Raji (cell line): ENCODE data around the gene RPL29.

Experiments
- POLR2A ChIP-seq: IDR thresholded peaks from 2 replicates; pipeline ENCODE4 v1.6.1; 2011; ENCODE audit warnings: low read depth, low read length, control low read depth; ENCODE audit not compliant: insufficient read depth

Gene RPL29

GRCh38 chr3:51978143-51978502, 17.6 kb downstream of the RPL29 start:
- TF ChIP-seq POLR2A, result no peak

DNA sequence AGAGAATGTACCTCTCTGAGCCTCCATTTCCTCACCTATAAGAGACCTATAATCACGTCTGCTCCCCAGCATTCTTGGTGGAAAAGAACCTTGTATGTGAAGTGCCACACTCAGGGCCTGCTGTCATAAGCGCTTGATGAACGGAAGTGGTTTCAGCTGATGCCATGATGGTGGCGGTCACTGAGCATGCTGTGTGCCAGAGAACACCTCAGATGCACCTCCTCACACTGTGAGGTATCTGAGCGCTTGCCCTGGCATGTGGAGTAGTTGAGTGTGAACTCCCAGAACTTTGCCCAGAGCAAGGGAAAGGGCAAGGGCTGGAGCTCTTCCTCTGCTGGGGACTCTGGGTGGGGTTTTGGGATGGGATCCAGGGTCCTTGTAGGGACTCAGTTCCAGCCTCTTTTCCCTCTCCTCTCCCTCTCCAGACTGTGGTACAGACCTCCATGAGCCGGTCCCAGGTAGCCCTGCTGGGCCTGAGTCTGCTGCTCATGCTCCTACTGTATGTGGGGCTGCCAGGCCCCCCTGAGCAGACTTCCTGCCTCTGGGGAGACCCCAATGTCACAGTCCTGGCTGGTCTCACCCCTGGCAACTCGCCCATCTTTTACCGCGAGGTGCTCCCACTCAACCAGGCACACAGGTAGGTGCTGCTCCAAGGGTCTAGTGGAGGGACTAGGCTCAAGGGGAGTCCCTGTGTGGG, 18.1 kb downstream of the RPL29 start:
- TF ChIP-seq POLR2A, result no peak

DNA sequence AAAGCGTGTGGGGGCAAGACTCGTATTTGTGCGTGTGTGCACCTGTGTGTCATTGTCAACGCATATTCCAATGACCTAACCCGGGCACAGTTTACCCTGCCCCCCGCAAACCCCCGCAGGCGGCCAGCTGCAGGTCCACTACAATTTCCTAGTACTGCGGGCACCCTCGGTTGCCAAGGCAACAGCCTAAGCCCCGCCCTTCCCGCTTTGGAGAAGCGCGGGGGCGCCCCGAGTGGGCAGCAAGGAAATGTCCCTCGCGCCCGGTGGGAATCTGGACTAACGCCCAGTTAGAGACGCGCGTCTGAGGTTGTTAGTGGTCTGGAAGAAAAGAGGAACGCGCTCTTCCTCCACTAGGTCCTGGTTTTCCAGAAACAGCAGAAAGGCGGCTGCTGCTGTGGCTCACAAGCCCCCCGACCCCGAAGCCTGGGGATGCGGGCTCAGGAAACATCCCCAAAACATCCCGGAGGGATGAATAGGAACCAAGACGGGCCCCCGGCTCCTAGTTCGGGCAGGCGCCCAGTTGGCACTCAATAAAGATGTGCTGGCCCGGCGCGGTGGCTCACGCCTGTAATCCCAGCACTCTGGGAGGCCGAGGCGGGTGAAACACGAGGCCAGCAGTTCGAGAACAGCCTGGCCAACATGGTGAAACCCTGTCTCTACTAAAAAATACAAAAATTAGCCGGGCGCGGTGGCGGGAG, 19.7 kb downstream of the RPL29 start:
- TF ChIP-seq POLR2A, result no peak

GRCh38 chr3:51974963-51975851, 20.5 kb downstream of the RPL29 start, which contains the start of gene ABHD14A:
Gene ABHD14A, plus strand, starts transcription at chr3:51975064. Its CDS starts 72 bp downstream, at chr3:51975136.
- peak; percentile 69 for TF ChIP-seq POLR2A

GRCh38 chr3:51974277-51974962, 21.3 kb downstream of the RPL29 start:
- no peak for TF ChIP-seq POLR2A

DNA sequence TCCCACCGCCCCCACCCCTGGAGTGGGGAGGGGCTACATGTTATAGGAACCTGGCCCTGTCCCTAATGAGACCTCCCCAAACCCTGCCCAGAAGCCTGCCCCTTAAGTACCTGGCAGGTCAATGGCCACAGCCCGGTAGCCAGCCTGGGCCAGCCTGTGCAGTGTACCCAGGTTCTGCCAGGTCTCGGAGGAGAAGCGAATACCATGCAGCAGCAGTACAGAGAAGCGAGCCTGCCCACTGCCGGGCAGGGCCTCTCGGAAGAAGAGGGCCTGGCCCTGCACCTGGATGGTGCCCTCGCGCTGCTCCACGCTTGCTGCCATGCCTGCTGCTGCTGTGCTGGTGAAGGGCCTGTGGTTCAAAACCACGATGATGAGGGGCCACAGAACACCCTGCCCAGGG, 24.3 kb downstream of the RPL29 start:
- TF ChIP-seq POLR2A, result no peak

GRCh38 chr3:51970606-51971300, 24.9 kb downstream of the RPL29 start:
- no peak for TF ChIP-seq POLR2A

DNA sequence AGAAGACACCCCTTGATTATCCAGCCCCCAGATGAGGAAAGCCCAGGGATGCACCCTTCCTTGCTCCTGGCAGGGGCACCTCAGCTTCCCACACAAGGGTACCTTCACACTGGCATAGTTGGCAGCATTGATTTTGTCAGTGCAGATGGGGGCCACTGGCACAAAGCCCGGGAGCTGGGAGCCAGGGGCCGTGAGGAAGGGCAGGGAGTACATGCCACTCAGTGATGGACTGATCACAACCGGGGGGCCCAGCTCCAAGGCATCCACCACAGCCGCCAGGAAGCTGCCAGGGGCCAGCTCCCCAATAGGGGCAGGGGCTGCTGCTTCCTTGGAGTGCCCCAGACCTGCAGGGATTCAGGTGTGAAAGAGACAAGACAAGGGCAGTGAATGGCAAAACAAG, 25.9 kb downstream of the RPL29 start:
- no peak for TF ChIP-seq POLR2A

- TF ChIP-seq POLR2A, result no peak
Observed at GRCh38 chr3:51968883-51969678, 26.6 kb downstream of the RPL29 start.

GRCh38 chr3:51968170-51968775, 27.4 kb downstream of the RPL29 start:
- no peak for TF ChIP-seq POLR2A

DNA sequence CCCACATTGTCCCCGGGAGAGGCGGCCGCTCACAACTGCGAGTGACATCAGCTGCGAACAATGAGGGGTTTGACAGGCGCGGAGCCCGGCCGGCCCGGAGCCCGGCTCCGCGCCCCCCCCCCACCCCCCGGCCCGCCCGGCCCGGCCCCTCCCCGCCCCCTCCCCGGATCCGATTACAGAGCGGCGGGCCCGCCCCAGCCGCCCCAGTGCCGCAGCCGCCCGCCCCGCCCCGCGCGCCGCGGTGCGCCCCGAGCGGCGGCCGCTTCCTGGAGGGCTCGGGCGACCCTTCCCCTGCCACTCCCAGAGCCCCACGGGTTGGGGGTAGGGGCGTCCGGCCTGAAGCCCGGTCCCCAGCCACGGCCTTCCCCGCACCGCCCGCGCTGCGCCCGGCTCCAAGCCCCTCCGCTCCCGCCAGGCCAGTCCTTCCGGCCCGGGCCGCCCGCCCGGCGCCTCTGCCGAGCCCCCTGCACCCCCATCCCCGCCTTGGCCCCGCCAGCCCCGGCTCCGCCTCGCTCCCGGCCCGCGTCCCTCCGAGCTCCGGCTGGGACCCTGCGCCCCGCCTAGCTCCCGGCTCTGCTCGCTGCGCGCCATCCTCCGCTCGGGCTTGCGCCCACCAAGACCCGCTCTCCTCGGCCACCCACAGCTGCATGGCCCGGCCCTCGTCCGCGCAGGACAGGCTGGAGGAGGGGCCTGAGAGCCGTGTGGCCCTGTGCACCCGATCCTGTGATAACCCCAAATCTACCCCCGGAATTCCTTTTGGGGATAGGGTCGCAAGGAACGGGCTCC, 28.1 kb downstream of the RPL29 start, which contains the start of gene PCBP4:
Gene PCBP4, minus strand, starts transcription at position 71 of the 786 bp plus-strand sequence. CDS start 6,214 bp downstream, outside the sequence.
- TF ChIP-seq POLR2A, result peak; percentile 32; the same call in 1 of the 2 replicates

- peak; percentile 34; the same call in 1 of the 2 replicates for TF ChIP-seq POLR2A
Observed at GRCh38 chr3:51966922-51967383, 28.7 kb downstream of the RPL29 start.
